ENCODE measurements around the gene ZNF236.
"Not testable (repeated sequence)": the region's sequence is repeated elsewhere in the genome, so short reads cannot be mapped to it uniquely, and the experiment has no call there.

Gene ZNF236

GRCh38 chr18:77012806-77013541 lies 190.6 kb downstream of the ZNF236 start:
- no peak for DNase-seq

GRCh38 chr18:77013811-77014521 lies 191.6 kb downstream of the ZNF236 start:
- no peak for DNase-seq

DNA sequence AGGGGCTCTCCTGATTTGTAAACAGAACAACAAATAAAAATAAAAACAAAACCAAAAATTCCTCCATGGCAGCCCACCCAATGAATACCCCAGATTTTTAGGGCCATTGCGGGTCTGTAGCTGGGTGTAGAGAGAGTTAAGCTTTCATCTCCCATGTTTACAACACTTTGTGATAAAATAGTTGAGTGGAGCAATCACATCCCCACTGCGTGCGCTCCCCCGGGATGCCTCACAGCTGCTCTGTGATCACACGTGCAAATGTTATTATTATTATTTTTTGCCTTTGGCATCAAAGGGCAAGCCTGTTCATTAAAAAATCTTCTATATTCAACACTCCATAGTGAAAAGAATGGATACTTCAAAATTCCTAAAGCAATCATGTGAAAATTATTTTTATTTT lies 192.2 kb downstream of the ZNF236 start:
- DNase-seq: no peak

GRCh38 chr18:77015169-77015568 lies 192.8 kb downstream of the ZNF236 start:
- no peak for DNase-seq

- DNase-seq: no peak
These were observed 193.7 kb downstream of the ZNF236 start for GRCh38 chr18:77015771-77016710.

DNA sequence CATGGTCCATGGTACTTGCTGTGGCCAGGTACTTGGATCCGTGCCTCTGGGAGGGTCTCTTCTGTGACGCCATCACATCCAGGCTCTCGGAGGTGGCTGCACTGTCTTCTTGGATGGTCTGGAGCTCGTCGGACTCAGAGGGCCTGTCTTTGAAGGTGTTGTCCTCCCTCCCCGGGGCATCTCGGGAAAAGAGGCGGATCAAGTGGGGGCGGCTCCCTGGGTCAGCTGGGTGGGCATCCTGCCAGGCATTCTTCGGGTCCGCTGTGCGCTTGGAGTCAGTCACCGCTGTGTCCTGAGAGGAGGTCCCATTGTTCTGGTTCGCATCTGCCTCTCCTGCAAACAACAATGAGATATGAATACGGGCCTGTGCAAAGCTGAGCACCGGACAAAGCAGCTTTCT lies 194.6 kb downstream of the ZNF236 start:
- DNase-seq: no peak

DNA sequence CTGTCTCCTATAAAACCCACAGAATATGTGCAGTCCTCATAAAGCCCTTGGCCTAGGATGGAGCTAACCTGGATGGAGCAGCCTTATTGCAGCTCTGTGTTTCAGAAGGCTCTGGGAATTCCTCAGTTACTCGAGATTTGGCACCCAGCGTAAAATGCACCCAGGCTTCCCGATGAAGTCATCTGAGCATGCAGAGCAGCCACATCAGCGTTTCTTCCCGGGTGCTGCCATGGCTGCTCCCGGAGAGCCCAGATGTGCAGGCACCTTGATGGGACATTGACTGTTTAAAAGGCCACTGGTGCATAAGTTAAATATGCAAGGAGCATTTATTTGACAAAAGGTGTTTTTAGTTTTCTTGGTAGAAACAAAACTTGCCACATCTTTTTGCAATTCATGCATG lies 195.0 kb downstream of the ZNF236 start:
- no peak for DNase-seq

GRCh38 chr18:77018650-77019049 lies 196.3 kb downstream of the ZNF236 start:
- not testable (repeated sequence) for DNase-seq

- DNase-seq: no peak
These were observed 197.3 kb downstream of the ZNF236 start for GRCh38 chr18:77019641-77020040.

Data from NCI-H187 (cell line).